Mucosa of stomach (tissue), 1 donor: ENCODE measurements around the gene PARD3.
"Not testable (repeated sequence)": the region's sequence is repeated elsewhere in the genome, so short reads cannot be mapped to it uniquely, and the experiment has no call there.

ENCODE experiments used
- H3K27me3 ChIP-seq: one replicate; pipeline ENCODE4 v1.7.0; 2013; ENCODE audit warnings: mild to moderate bottlenecking, low read length; ENCODE audit not compliant: control insufficient read depth, insufficient read depth
- H3K36me3 ChIP-seq: one replicate; pipeline ENCODE4 v1.7.0; 2013; ENCODE audit warnings: low read length; ENCODE audit not compliant: control insufficient read depth, insufficient read depth
- H3K4me1 ChIP-seq: one replicate; pipeline ENCODE4 v1.7.0; 2013; ENCODE audit warnings: mild to moderate bottlenecking, low read length; ENCODE audit not compliant: control insufficient read depth, insufficient read depth
- H3K4me3 ChIP-seq: one replicate; pipeline ENCODE4 v1.7.0; 2013; ENCODE audit warnings: low read length
- H3K9ac ChIP-seq: one replicate; pipeline ENCODE4 v1.7.0; 2013; ENCODE audit warnings: mild to moderate bottlenecking, low read length, moderate library complexity
- H3K9me3 ChIP-seq: one replicate; pipeline ENCODE4 v1.7.0; 2013; ENCODE audit warnings: mild to moderate bottlenecking, low read length, moderate library complexity; ENCODE audit not compliant: control insufficient read depth
- donor health status: Pancreatic carcinoma.

The PARD3 gene

DNA sequence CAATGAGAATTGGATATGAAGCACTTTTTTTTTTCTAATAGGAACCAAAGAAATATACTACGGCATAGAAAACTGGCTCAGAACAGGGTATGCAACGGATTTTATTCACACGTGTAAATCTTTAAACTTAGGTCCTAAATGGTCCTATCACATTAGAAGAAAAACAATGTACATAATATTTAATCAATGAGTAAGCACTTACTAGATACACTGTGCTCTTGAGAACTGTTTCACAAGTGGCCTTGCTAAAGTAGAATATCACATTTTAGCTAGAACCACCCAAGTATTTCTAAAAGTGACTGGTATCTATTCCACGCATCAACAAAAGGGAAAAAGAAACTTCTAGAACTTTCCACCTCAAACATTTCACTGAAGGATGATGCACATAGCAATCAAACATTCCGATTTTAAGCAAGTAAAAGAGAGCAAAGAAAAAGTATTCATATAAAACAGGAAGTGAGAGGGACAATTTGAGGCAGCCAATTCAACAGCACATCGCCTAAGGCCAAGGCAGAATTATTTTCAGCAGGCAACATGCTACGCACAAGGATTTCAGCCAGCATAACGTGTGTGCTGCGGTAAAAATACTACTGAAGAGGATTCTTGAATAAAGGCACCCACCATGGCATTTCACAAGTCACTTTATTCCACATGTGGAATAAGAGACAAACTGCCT, 55.8 kb downstream of the PARD3 start:
- no peaks in the 10 kb centered on the region for H3K36me3 ChIP-seq
- no peaks in the 10 kb centered on the region for H3K9me3 ChIP-seq
- no peaks in the 10 kb centered on the region for H3K27me3 ChIP-seq
- no peak overlapping the region for H3K4me3 ChIP-seq
- no peak overlapping the region for H3K9ac ChIP-seq
- H3K4me1 ChIP-seq: peaks cover 19% of the 10 kb centered on the region

DNA sequence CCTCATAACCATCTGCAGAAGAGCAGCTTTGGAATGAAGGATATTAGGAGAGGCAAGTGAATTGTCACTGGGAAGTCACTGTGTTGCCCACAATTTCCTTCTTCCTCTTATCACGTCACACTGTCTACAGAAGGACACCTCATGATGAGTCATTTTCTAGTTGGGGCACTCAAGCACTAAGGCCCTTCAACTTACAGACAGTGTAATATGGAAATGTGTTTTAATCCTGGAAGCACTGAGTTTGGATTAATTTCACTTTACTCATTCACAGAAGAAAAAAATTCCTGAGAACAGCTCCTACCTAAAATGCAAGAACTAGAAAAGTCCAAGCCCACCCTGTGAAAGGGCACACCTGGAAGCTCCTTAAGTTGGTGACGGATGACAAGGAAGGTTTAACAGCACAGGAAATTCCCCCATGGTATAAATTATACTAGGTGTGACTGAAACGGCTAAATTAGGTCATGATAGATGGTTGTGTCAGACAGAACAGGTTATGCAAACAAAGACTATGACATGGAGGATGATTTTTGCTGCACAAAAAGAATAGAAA, 56.6 kb downstream of the PARD3 start:
- H3K9ac ChIP-seq: no peak overlapping the region
- no peaks in the 10 kb centered on the region for H3K9me3 ChIP-seq
- H3K4me3 ChIP-seq: no peak overlapping the region
- H3K27me3 ChIP-seq: no peaks in the 10 kb centered on the region
- H3K36me3 ChIP-seq: no peaks in the 10 kb centered on the region
- H3K4me1 ChIP-seq: peaks cover 19% of the 10 kb centered on the region

GRCh38 chr10:34757933-34758332, 57.2 kb downstream of the PARD3 start:
- Histone ChIP-seq H3K27me3 (no peaks in the 10 kb centered on the region), H3K4me1 (peaks cover 19% of the 10 kb centered on the region), H3K4me3 (no peak overlapping the region), H3K9ac (no peak overlapping the region), H3K9me3 (no peaks in the 10 kb centered on the region), H3K36me3 (no peaks in the 10 kb centered on the region)

DNA sequence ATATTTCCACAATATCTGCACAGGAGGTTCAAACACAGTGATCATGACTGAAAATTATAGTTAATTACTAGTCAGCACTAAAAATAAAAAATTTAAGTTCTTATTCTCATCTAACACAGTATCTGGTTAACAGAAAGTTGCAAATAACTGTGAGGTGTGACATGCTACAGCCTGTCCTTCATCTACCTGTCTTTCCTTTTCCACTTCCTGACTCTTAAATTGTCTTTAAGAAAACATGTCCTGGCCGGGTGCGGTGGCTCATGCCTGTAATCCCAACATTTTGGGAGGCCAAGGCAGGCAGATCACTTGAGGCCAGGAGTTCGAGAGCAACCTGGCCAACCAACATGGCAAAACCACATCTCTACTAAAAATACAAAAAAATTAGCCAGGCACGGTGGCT, 57.9 kb downstream of the PARD3 start:
- H3K9me3 ChIP-seq, H3K9ac ChIP-seq, H3K36me3 ChIP-seq, H3K4me3 ChIP-seq, H3K27me3 ChIP-seq: not testable (repeated sequence)
- H3K4me1 ChIP-seq: peaks cover 19% of the 10 kb centered on the region

DNA sequence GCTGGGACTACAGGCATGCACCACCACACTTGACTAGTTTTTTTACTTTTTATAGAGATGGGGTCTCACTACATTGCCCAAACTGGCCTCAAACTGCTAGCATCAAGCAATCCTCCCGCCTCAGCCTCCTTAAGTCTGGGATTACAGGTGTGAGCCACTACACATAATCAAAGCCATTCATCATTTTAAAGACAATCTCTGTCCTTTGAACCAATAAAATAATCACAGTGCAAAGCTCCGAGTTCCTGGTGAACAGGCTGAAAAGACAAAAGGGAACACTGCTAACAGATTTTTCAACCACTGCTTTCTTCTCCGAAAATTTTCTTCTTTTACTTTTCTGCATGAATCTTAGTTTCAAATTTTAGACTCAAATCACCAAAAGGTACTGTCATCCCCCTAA, 58.5 kb downstream of the PARD3 start:
- Histone ChIP-seq H3K4me3 (no peak overlapping the region), H3K36me3 (no peaks in the 10 kb centered on the region), H3K4me1 (peaks cover 19% of the 10 kb centered on the region), H3K27me3 (no peaks in the 10 kb centered on the region), H3K9me3 (no peaks in the 10 kb centered on the region), H3K9ac (no peak overlapping the region)

- H3K9me3 ChIP-seq: no peaks in the 10 kb centered on the region
- no peaks in the 10 kb centered on the region for H3K36me3 ChIP-seq
- H3K4me3 ChIP-seq: no peak overlapping the region
- peaks cover 14% of the 10 kb centered on the region for H3K4me1 ChIP-seq
- H3K9ac ChIP-seq: no peak overlapping the region
- no peaks in the 10 kb centered on the region for H3K27me3 ChIP-seq
Observed at GRCh38 chr10:34753014-34753757, 61.9 kb downstream of the PARD3 start.

GRCh38 chr10:34751272-34751671, 63.8 kb downstream of the PARD3 start:
- no peaks in the 10 kb centered on the region for H3K27me3 ChIP-seq
- no peaks in the 10 kb centered on the region for H3K36me3 ChIP-seq
- no peak overlapping the region for H3K4me3 ChIP-seq
- H3K9ac ChIP-seq: no peak overlapping the region
- peaks cover 8% of the 10 kb centered on the region for H3K4me1 ChIP-seq
- no peaks in the 10 kb centered on the region for H3K9me3 ChIP-seq

GRCh38 chr10:34750795-34751194, 64.3 kb downstream of the PARD3 start:
- H3K9ac ChIP-seq, H3K4me1 ChIP-seq, H3K4me3 ChIP-seq, H3K9me3 ChIP-seq, H3K36me3 ChIP-seq, H3K27me3 ChIP-seq: not testable (repeated sequence)

GRCh38 chr10:34748767-34749166, 66.3 kb downstream of the PARD3 start:
- Histone ChIP-seq H3K36me3 (no peaks in the 10 kb centered on the region), H3K27me3 (no peaks in the 10 kb centered on the region), H3K4me1 (peaks cover 8% of the 10 kb centered on the region), H3K9me3 (no peaks in the 10 kb centered on the region), H3K9ac (no peak overlapping the region), H3K4me3 (no peak overlapping the region)

DNA sequence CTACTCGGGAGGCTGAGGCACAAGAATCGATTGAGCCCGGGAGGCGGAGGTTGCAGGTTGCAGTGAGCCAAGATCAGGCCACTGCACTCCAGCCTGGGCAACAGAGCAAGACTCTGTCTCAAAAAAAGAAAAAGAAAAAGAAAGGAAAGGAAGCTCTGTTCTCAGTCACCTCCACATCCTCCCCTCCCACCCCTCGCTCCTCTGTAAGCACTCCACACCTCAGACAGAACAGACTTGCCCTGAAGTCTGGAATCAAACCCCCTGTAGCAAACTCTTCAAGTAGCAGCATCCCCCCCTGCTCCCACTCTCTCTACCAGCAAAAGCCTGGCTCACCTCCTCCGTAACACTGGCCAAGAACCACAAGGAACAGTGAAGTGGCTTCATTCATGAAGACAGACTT, 66.7 kb downstream of the PARD3 start:
- Histone ChIP-seq H3K9ac (no peak overlapping the region), H3K36me3 (no peaks in the 10 kb centered on the region), H3K4me1 (peaks cover 8% of the 10 kb centered on the region), H3K4me3 (no peak overlapping the region), H3K27me3 (no peaks in the 10 kb centered on the region), H3K9me3 (no peaks in the 10 kb centered on the region)

DNA sequence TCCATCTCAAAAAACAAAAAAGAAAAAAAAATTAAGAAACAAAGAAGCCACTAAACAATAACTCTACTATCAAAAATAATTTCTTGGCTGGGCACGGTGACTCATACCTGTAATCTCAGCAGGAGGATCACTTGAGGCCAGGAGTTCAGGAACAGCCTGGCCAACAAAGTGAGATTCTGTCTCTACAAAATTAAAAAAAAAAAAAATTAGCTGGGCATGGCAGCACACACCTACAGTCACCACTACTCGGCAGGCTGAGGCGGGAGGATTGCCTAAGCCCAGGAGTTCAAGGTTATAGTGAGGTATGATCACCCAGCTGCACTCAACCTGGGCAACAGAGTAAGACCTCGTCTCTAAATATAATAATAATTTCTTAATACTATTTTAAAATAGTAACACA, 69.0 kb downstream of the PARD3 start:
- Histone ChIP-seq H3K36me3 (no peaks in the 10 kb centered on the region), H3K9ac (no peak overlapping the region), H3K9me3 (no peaks in the 10 kb centered on the region), H3K27me3 (no peaks in the 10 kb centered on the region), H3K4me1 (peaks cover 5% of the 10 kb centered on the region), H3K4me3 (no peak overlapping the region)

- H3K4me3 ChIP-seq: no peak overlapping the region
- H3K9me3 ChIP-seq: no peaks in the 10 kb centered on the region
- no peaks in the 10 kb centered on the region for H3K36me3 ChIP-seq
- H3K27me3 ChIP-seq: no peaks in the 10 kb centered on the region
- no peak overlapping the region for H3K9ac ChIP-seq
- peaks cover 4% of the 10 kb centered on the region for H3K4me1 ChIP-seq
Observed at GRCh38 chr10:34745244-34745643, 69.9 kb downstream of the PARD3 start.
